Hepatocyte (in vitro differentiated cells): ENCODE results near the gene TRPM2. TPM values are rescaled to one million over a fixed set of nuclear protein-coding genes. Genes with fewer than 3 reads are reported as not detected.

Source experiments
- DNase-seq: peaks from one replicate; pipeline ENCODE4 v3.0.0-alpha.2; 2016; ENCODE audit warnings: low spot score
- H2AFZ ChIP-seq: fragments of 200-600 bp; sonication (generic); 2 replicates; pipeline ENCODE4 v1.6.0; 2016; ENCODE audit warnings: antibody characterized with exemption, mild to moderate bottlenecking
- H3K27ac ChIP-seq: fragments of 200-600 bp; sonication (generic); 2 replicates; pipeline ENCODE4 v1.5.1; 2016; ENCODE audit warnings: mild to moderate bottlenecking
- H3K27me3 ChIP-seq: fragments of 200-600 bp; sonication (generic); 2 replicates; pipeline ENCODE4 v1.6.1; 2016
- H3K36me3 ChIP-seq: fragments of 200-600 bp; sonication (generic); replicated peaks from 2 replicates; pipeline ENCODE4 v1.5.1; 2016; ENCODE audit warnings: low read depth; ENCODE audit not compliant: insufficient read depth
- H3K4me1 ChIP-seq: fragments of 200-600 bp; sonication (generic); 2 replicates; pipeline ENCODE4 v1.5.1; 2016; ENCODE audit warnings: mild to moderate bottlenecking, moderate library complexity; ENCODE audit not compliant: insufficient read depth
- H3K4me2 ChIP-seq: fragments of 200-600 bp; sonication (generic); 2 replicates; pipeline ENCODE4 v1.6.0; 2016
- H3K4me3 ChIP-seq: fragments of 200-600 bp; sonication (generic); 2 replicates; pipeline ENCODE4 v1.5.1; 2016; ENCODE audit warnings: mild to moderate bottlenecking
- H3K79me2 ChIP-seq: fragments of 200-600 bp; sonication (generic); 2 replicates; pipeline ENCODE4 v1.6.0; 2017; ENCODE audit warnings: mild to moderate bottlenecking
- H3K9me2 ChIP-seq: fragments of 200-600 bp; sonication (generic); replicated peaks from 2 replicates; pipeline ENCODE4 v1.6.0; 2017; ENCODE audit warnings: mild to moderate bottlenecking; ENCODE audit not compliant: insufficient read depth
- H3K9me3 ChIP-seq: fragments of 200-600 bp; sonication (generic); 2 replicates; pipeline ENCODE4 v1.5.1; 2016; ENCODE audit warnings: low read depth, mild to moderate bottlenecking
- H4K20me1 ChIP-seq: fragments of 200-600 bp; sonication (generic); 2 replicates; pipeline ENCODE4 v1.6.0; 2016; ENCODE audit warnings: mild to moderate bottlenecking; ENCODE audit not compliant: insufficient read depth, poor library complexity, severe bottlenecking
- CTCF ChIP-seq: fragments of 200-600 bp; sonication (generic); IDR thresholded peaks from 2 replicates; pipeline ENCODE4 v1.5.1; 2016; ENCODE audit warnings: antibody characterized with exemption, mild to moderate bottlenecking; ENCODE audit not compliant: poor library complexity
- EZH2 ChIP-seq: fragments of 200-600 bp; sonication (generic); IDR thresholded peaks from 2 replicates; pipeline ENCODE4 v1.6.1; 2016; ENCODE audit warnings: antibody characterized with exemption, mild to moderate bottlenecking, borderline replicate concordance
- EZH2phosphoT487 ChIP-seq: fragments of 200-600 bp; sonication (generic); IDR thresholded peaks from one replicate; pipeline ENCODE4 v1.6.1; 2018; ENCODE audit warnings: antibody characterized with exemption, mild to moderate bottlenecking, low read depth, moderate library complexity; ENCODE audit not compliant: unreplicated experiment, severe bottlenecking
- WGBS: methylation state at CpG from one replicate; pipeline ENCODE4 v1.1.6; 2016; ENCODE audit warnings: low lambda C conversion rate; ENCODE audit errors: missing lambda C conversion rate; 5-methylcytosine and 5-hydroxymethylcytosine counted together
- polyA plus RNA-seq: library from polyadenylated mRNA; unstranded; fragments of >200 nt; fragmentation: Nextera tagmentation; extraction: Ambion mirVana; gene quantifications from 2 replicates; pipeline ENCODE4 v1.2.1, GENCODE V29; 2016
- total RNA-seq: library from RNA; depleted of rRNA; stranded (reverse); fragments of >200 nt; gene quantifications from 2 replicates; pipeline ENCODE4 v1.2.3, GENCODE V29; 2014

Gene TRPM2
- total and polyA plus RNA-seq, 2 experiments from 2014 or later = 0.25 to 0.50 TPM

- H3K9me3 ChIP-seq = no peaks in the 10 kb centered on the region
- no peaks in the 10 kb centered on the region for H3K27me3 ChIP-seq
- no peak overlapping the region for H3K27ac ChIP-seq
- no peak overlapping the region for H3K4me2 ChIP-seq
- H3K36me3 ChIP-seq = no peaks in the 10 kb centered on the region
- H3K79me2 ChIP-seq = no peaks in the 10 kb centered on the region
- no peaks in the 10 kb centered on the region for H4K20me1 ChIP-seq
- no peaks in the 10 kb centered on the region for H3K9me2 ChIP-seq
- H3K4me1 ChIP-seq = no peaks in the 10 kb centered on the region
- no peak overlapping the region for H2AFZ ChIP-seq
- no peak overlapping the region for H3K4me3 ChIP-seq
- TF ChIP-seq EZH2 = no peak
- TF ChIP-seq CTCF = no peak
- TF ChIP-seq EZH2phosphoT487 = no peak
- DNase-seq = no peak
- WGBS = 96% methylated on average over 34 of the region's 35 CpGs
These were observed 33.9 kb upstream of the TRPM2 start for GRCh38 chr21:44319407-44320065.

- Histone ChIP-seq H3K79me2 (no peaks in the 10 kb centered on the region), H4K20me1 (no peaks in the 10 kb centered on the region), H2AFZ (no peak overlapping the region), H3K4me2 (no peak overlapping the region), H3K36me3 (no peaks in the 10 kb centered on the region), H3K4me3 (no peak overlapping the region), H3K4me1 (no peaks in the 10 kb centered on the region), H3K9me2 (no peaks in the 10 kb centered on the region), H3K27me3 (no peaks in the 10 kb centered on the region), H3K9me3 (no peaks in the 10 kb centered on the region), H3K27ac (no peak overlapping the region)
- DNase-seq = no peak
- TF ChIP-seq EZH2 (no peak), EZH2phosphoT487 (no peak), CTCF (no peak)
- WGBS = 95% methylated on average over 12 of the region's 13 CpGs
These were observed 32.6 kb upstream of the TRPM2 start for GRCh38 chr21:44320847-44321246.

GRCh38 chr21:44321846-44322450, 31.5 kb upstream of the TRPM2 start:
- no peaks in the 10 kb centered on the region for H3K79me2 ChIP-seq
- H3K4me3 ChIP-seq = no peak overlapping the region
- no peak overlapping the region for H3K27ac ChIP-seq
- no peaks in the 10 kb centered on the region for H4K20me1 ChIP-seq
- DNase-seq = no peak
- H3K27me3 ChIP-seq = no peaks in the 10 kb centered on the region
- no peaks in the 10 kb centered on the region for H3K4me1 ChIP-seq
- H2AFZ ChIP-seq = no peak overlapping the region
- H3K36me3 ChIP-seq = no peaks in the 10 kb centered on the region
- 96% methylated on average over 23 of the region's 23 CpGs for WGBS
- no peak overlapping the region for H3K4me2 ChIP-seq
- no peaks in the 10 kb centered on the region for H3K9me3 ChIP-seq
- no peak for TF ChIP-seq EZH2phosphoT487
- TF ChIP-seq EZH2 = no peak
- no peak for TF ChIP-seq CTCF
- H3K9me2 ChIP-seq = no peaks in the 10 kb centered on the region
